Stimulated activated CD4-positive, alpha-beta T cell treated with anti-CD3 and anti-CD28 coated beads, Interleukin-12 subunit alpha, Interleukin-12 subunit beta, amount 100 ng/mL, for 24 hours (primary cell): Measurements from ENCODE around the gene IL12RB2.
A peak's percentile ranks its signal among the peaks of the same experiment; 100 is the strongest.

ENCODE experiments used
- DNase-seq, 2 experiments: peaks; one replicate each; pipeline ENCODE4 v3.0.0-alpha.2; 2020; ENCODE audit warnings: low read depth in 2 of 2

The IL12RB2 gene

GRCh38 chr1:67348586-67349252, 41.0 kb downstream of the IL12RB2 start:
- no peak for DNase-seq

- peak in 1 of 2 experiments; percentile 28 for DNase-seq
Observed at GRCh38 chr1:67350783-67351182, 43.1 kb downstream of the IL12RB2 start.

- DNase-seq = no peak
Observed at GRCh38 chr1:67352211-67352610, 44.5 kb downstream of the IL12RB2 start.

- DNase-seq = no peak
Observed at GRCh38 chr1:67355745-67356424, 48.2 kb downstream of the IL12RB2 start.

- no peak for DNase-seq
Observed at GRCh38 chr1:67359592-67359991, 51.9 kb downstream of the IL12RB2 start.

- no peak for DNase-seq
Observed at GRCh38 chr1:67361641-67362040, 54.0 kb downstream of the IL12RB2 start.

GRCh38 chr1:67367370-67368045, 59.8 kb downstream of the IL12RB2 start:
- no peak for DNase-seq

GRCh38 chr1:67368046-67368514, 60.4 kb downstream of the IL12RB2 start:
- no peak for DNase-seq

- no peak for DNase-seq
Observed at GRCh38 chr1:67371043-67371442, 63.4 kb downstream of the IL12RB2 start.

- DNase-seq = no peak
Observed at GRCh38 chr1:67371681-67372080, 64.0 kb downstream of the IL12RB2 start.

GRCh38 chr1:67372136-67372535, 64.5 kb downstream of the IL12RB2 start:
- no peak for DNase-seq

- DNase-seq = no peak
Observed at GRCh38 chr1:67372898-67373297, 65.2 kb downstream of the IL12RB2 start.

- DNase-seq = no peak
Observed at GRCh38 chr1:67376381-67376780, 68.7 kb downstream of the IL12RB2 start.

- DNase-seq = no peak
Observed at GRCh38 chr1:67377253-67377652, 69.6 kb downstream of the IL12RB2 start.

GRCh38 chr1:67381154-67381553, 73.5 kb downstream of the IL12RB2 start:
- no peak for DNase-seq

GRCh38 chr1:67382292-67382691, 74.6 kb downstream of the IL12RB2 start:
- no peak for DNase-seq

- DNase-seq = no peak
Observed at GRCh38 chr1:67383999-67384638, 76.4 kb downstream of the IL12RB2 start.

GRCh38 chr1:67390041-67390887, 82.6 kb downstream of the IL12RB2 start:
- no peak for DNase-seq

GRCh38 chr1:67393240-67393639, 85.6 kb downstream of the IL12RB2 start:
- no peak for DNase-seq

GRCh38 chr1:67393737-67394136, 86.1 kb downstream of the IL12RB2 start:
- DNase-seq = no peak

- no peak for DNase-seq
Observed at GRCh38 chr1:67394548-67394947, 86.9 kb downstream of the IL12RB2 start.
